ENCODE data around the gene PGBD2.
"Not testable (repeated sequence)": the region's sequence is repeated elsewhere in the genome, so short reads cannot be mapped to it uniquely, and the experiment has no call there.

PGBD2 gene

DNA sequence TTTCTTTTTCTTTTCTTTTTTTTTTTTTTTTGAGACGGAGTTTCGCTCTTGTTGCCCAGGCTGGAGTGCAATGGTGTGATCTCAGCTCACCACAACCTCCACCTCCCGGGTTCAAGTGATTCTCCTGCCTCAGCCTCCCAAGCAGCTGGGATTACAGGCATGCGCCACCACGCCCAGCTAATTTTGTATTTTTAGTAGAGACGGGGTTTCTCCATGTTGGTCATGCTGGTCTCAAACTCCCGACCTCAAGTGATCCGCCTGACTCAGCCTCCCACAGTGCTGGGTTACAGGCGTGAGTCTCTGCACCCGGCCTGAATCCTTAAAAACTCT, 16.2 kb upstream of the PGBD2 start:
- DNase-seq = not testable (repeated sequence)

DNA sequence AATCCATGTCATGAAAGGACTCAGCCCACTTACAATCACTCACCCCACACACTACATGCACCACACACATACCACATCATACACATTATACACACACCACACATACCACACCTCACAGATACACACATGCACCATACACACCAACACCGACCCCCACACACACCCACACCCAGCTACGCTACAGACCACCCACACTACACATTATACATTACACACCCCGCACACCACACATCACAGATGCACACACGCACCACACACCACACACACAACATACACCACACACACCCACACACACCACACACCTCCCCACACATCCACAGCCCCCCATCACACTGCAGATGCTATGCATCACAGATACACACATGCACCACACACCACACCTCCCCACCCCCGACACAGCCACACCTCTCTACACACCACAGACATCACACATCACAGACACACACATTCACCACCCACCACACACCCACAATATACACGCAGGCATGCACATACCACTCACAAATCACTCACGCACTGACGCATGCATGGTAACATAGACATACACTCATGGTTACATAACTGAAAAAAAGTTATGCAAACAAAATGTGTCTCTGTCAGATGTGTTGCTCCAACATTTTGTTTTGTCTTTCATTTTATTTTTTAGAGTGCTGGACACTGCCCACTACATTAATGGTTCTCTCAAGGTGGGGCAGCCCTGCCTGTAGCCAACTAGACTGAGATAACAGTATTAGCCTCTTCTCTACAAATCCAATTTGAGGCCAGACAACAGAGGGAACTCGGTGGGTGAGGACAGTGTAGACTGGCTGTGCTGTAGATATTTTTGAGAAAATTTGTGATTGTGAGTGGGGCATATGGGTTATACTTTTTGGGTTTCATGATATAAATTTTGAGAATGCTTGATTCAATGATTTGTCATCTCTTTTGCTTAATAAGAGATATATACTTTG, 15.2 kb upstream of the PGBD2 start:
- DNase-seq = no peak

DNA sequence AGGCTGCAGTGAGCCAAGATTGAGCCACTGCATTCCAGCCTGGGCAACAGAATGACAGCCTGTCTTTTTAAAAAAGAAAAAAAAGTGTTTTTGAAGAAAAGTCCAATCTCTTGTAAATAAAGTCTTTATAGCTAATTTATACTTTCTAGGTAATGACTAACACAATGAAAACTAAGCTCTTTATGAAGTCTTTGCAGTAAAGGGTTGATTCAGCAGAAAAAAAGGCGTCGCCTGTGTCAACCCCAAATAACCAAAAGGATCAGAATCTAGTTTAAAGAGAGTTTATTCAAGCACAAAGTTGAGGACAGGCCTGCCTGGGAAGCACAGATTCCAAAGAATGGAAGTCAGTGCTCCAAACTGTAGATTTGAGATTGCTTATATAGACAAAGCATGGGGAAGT, 14.3 kb upstream of the PGBD2 start:
- no peak for DNase-seq

DNA sequence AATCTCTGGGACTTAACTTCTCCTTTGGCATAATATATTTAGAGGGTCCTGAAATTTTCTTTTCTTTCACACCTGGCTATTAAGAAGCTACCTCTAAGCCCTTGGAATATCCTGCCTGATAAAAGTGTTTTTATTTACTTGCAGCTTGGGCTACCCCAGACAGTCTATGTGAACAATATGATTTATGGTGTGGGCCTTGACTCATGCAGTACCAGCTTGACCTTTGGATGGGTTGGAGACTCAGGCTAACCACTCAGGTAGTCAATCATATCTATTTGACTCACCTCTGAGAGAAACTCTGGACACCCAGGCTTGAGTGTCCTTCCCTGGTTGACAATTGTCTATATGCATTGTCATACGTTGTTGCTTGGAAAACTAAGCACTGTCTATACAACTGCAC, 13.4 kb upstream of the PGBD2 start:
- DNase-seq = no peak

DNA sequence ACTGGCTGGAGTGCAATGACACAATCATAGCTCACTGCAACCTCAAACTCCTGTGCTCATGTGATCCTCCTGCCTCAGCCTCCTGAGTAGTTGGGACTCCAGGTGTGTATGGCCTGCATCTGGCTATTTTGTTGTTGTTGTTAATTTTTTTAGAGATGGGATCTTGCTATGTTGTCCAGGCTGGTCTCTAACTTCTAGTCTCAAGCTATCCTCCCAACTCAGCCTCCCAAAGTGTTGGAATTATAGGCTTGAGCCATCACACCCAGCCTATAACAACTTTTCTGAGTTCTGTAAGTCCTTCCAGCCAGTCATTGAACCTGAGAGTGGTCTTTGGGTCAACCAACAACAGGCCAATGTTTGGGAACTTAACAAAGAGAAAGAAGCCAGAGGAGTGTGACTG, 11.2 kb upstream of the PGBD2 start:
- no peak for DNase-seq

DNA sequence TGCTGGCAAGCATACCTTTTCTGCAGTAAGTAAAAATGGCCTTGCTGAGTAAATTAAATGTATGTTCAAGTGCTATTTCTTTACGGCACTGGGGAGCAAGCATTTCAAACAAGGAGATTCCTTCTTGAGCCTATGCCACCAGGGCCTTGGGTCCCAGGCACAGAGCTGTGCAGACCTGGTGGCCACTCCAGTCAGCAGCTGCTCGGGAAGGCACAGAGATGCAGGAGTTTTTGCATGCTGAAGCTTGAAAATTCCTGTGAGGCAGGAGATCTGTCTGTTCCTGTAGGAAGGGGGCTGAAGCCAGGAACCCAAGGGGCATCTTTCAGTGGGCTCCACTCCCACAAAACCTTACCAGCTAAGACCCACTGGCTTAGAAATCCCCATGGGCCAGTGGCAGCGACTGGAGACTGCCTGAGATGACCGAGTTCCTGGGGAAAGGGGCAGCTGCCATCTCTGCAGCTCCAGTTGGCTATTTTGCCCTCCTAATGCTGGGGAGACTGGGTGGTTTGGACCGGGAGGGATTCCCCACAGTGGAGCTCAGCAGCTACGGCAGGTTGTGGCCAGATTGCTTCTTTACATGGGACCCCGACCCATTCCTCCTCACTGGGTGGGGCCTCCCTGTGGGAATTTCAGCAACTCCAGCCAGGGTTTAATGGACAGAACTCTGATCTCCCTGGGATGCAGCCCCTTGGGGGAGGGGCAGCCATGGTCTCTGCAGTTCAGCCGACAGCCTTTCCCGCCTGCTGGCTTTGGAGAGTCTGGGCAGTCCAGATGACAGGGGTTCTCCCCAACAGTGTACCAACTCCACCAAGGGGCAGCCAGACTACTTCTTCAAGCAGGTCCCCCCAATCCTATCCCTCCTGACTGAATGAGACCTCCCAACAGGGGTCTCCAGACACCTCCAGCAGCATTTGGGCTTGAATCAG, 8.4 kb upstream of the PGBD2 start:
- no peak for DNase-seq

DNA sequence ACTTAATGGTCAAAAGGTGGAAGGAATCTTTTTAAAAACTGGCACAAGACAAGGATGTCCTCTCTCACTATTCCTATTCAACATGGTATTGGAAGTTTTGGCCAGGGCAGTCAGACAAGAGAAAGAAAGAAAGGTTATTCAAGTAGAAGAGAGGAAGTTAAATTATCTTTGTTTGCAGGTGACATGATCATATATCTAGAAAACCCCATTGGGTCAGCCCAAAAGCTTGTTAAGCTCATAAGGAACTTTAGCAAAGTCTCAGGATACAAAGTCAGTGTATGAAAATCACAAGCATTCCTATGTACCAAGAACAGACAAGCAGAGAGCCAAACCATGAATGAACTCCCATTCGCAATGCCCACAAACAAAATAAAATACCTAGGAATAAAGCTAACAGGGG, 5.4 kb upstream of the PGBD2 start:
- DNase-seq = no peak

DNA sequence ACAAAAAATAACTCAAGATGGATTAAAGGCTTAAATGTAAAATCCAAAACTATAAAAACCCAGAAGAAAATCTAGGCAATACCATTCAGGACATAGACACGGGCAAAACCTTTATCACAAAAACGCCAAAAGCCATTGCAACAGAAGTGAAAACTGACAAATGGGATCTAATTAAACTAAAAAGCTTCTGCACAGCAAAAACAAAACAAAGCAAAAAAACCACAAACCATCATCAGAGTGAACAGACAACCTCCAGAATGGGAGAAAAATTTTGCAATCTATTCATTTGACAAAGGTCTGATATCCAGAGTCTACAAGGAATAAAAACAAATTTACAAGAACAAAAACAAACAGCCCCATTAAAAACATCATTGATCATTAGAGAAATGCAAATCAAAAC, 4.5 kb upstream of the PGBD2 start:
- no peak for DNase-seq

DNA sequence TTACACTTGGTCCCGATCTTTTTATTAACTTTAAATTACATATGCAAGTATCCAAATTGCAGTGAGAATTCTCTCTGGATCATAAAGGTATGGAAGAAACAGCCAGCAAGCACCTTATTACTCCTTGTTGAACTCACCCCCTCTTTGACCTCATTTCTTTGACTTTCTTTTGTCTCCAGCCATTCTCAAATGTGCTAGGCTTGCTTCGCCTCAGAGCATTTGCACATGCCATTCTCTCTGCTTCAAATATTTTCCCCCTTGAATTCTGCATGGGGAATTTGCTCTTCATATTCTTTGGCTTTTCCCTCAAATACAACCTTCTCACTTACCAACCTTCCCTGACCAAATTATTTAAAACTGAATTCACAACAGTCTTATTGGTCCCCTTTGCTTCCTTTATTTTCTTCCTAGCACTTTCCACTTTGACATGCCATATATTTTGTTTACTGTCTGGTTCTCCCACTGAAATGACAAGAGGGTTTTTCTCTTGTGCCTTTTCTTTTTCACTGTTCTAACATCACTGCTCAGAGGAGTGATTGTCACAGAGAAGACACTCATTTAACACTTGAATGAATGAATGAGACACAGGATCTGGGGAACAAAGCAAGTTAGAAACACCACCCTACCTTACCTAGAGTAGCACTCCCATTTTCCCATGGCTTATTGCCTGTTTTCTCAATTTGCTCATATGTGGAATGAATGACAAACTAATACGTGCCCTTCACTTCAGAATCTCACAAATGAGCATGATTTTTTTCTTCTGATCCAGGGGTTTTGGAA, 1.4 kb upstream of the PGBD2 start:
- no peak for DNase-seq

DNA sequence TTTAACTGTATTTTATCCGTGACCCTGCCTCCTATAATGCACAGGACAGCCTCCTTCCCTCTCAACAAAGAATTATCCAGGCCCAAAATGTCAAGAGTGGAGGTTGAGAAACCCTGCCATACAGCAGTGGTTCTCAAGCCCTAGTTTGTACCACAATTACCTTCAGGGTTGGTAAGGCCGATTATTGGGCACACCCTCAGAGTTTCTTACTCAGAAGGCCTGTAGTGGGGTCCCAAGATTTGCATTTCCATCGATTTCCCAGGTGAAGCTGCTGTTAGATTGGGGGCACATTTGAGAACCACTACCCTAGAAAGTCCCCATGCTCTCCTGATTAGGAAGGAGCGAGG, 400 bp upstream of the PGBD2 start:
- DNase-seq = peak; percentile 3

DNA sequence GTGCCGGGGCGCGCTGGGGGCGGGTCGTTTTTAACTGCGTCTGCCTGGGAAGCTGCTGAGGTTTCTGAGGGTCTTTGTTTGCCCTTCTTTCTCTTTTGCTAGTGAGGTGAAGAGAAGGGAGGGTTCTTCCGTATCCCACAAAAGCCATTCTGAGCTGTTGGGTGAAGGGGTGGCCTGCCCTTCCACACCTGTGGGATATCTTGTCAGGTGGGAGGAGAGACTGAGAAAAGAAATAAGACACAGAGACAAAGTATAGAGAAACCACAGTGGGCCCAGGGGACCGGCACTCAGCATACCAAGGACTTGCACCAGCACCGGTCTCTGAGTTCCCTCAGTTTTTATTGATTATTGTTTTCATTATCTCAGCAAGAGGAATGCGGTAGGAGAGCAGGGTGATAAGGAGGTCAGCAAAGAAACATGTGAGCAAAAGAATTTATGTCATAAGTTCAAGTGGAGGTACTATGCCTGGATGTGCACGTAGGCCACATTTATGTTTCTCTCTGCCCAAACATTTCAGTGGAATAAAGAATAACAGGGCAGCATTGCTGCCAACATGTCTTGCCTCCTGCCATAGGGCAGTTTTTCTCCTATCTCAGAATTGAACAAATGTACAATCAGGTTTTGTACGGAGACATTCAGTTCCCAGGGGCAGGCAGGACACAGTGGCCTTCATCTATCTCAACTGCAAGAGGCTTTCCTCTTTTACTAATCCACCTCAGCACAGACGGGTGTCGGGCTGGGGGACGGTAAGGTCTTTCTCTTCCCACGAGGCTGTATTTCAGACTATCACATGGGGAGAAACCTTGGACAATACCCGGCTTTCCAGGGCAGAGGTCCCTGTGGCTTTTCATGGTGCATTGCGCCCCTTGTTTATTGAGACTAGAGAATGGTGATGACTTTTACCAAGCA, 972 bp downstream of the PGBD2 start:
- DNase-seq = no peak

DNA sequence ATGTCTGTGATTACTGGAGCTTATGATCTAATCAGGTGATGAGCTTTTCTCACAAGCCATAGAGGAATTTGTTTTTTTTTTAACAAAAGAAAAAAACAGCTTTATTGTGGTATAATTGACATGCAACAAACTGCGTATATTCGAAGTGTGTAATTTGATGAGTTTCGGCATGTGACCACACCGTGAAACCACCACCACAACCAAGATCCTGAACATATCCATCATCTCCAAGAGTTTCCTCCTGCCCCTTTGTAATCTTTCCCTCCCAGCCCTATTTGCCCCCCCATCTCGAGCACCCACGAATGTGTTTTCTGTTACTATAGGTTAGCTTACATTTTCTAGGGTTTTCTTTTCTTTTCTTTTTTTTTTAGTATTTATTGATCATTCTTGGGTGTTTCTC, 4.7 kb downstream of the PGBD2 start:
- DNase-seq = no peak

DNA sequence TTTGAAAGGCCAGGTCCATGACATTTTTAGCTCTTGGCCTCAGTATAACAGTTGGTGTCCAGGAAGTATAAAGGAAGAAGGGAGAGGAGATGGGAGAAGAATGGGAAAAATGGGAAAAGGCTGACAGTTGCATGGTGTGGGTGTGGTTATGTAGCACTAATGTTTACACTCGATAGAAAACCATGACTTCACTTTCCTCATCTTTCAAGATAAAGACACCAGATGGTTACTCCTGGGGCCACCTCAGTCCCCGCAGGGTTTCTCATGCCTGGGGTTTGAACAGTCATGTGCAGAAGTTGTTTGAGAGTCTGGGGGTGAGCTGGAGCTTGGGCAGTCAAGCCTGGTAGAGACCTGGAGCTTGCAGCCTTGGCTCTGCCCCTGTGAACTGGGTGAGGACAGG, 7.9 kb downstream of the PGBD2 start:
- DNase-seq = no peak

DNA sequence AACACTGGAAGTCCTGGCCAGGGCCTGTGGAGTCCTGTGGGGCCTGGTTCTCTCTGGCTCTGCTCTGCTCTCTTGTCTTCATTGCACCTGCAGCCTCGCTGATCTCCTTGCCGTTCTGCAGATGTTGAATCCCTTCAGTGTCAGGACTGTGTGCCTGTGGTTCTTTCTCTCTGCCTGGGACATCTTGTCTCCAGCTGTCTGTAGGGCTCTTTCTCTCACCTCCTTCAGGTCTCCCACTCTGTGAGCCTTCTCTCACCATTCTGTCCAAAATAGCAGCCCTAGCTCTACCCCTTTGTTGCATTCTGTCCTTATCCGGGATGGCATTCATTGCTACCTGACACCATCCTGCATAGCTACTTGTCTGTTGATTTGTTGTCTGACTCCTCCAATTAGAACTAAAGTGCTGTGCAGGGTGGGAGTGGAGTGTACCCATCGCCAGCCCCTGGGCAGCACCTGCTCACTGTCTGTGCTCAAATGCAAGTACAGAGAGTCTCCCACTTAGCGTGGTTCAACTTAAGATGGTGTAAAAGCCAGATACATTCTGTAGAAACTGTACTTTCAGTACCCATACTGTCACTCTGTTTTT, 8.9 kb downstream of the PGBD2 start:
- no peak for DNase-seq

DNA sequence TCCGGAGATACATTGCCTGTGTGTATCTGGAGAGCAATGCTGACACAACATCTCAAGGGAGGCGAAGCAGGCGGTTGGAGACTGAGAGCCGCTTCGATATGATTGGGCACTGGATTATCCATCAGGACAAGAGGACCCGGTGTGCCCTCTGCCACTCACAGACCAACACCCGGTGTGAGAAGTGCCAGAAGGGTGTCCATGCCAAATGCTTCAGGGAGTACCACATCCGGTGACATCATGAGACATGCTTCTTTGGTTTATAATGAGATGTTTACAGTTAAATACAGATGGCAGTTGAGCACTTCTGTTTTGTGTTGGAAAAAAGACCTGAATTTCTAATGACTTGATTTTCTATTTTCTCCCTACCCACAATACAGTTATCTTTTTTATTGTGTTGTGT, 12.1 kb downstream of the PGBD2 start:
- no peak for DNase-seq

DNA sequence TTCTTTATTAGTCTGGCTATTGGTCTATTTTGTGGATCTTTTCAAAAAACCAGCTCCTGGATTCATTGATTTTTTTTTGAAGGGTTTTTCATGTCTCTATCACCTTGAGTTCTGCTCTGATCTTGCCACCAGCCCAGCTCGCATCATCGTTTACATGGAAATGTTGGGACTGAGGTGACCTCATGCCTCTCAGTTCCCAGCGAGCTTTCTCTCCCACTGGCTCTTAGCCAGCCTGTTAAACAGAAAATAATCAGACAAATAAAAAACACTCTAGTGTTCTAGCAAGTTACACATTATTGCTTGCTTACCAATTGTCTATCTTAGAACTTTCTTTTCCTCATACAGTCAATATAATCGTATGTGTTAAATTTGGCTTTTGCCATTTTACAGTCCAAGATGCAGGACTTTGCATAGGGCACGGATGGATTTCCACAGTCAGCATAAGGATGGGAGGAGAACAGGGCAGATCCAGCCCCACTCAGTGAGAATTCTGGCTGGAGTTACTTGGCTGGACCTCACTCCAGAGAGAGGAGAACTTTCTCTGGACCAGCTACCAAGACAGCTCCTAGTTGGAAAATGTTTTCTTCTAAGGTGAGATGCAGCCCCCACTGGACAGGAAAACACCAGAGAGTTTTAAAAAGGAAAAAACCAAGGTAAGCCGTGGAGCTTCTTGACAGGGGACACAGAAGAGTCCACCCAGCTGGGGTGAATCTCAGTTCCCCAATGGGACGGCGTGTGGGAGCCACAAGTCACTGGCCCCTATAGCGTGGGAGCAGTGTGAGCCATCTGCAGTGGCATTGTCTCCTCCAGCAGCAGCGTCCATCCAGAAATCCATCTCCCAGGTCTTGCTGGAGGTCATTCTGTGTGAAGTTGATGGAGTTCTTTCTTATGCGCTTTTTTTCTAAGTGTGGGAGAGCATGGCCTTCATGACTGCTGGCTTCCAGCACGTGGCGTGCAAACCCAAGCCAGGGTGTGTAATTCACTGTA, 17.6 kb downstream of the PGBD2 start:
- no peak for DNase-seq

DNA sequence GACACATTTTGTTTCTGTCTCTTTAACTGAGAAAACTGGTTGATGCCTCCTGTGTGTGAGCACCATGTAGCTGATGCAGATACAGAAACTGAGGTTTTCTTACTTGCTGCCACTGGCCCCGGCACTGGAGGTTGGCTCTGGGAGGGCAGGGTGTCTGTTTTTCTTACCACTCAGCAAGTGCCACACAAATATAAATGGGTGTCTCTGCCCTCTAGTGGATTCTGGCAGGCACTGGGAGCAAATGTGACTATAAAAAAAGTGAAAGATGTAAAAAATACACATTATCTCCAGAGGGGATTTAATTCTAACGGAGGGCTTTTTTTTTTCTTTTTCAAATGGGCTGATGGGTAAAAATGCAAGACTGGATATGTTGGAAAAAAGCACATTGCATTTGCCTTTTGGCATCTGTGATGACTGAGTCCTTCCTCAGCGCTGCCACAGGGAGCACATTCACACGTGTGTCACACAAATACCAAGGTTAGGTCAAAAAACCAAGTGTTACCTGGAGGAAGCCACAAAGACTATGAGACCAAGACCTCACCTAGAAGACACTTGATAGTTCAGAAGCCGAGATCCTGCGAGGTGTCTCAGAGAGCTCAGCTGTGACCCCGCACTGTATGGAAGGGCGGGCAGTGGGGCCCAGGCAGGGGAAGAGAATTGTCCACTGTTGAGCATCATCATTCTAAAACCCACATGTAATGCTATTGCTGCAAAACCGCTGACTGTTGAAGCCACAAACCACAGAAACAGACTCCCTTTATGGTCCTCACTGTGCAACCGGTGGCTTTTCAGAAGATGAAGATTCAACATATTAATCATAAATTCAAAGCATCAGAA, 18.9 kb downstream of the PGBD2 start:
- DNase-seq = peak; percentile 56

DNA sequence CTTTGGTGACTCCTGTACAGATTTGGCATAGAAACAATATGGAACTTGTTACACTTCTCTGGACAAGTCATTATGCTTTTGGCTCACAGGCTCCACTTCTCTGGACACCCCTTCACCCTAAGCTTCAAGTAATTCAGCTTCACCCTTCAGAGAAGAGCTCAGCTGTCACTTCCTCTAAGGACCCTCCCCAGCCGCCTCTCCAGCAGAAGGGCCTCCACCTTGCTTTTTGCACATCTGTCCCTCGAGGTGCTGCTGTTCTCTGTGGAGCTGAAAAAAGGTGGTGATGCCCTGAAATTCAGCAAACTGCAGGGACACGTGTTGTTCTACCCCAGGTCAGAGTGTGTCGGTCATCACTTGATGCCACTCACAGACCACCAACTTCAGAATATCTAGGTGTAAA, 19.8 kb downstream of the PGBD2 start:
- DNase-seq = not testable (repeated sequence)

DNA sequence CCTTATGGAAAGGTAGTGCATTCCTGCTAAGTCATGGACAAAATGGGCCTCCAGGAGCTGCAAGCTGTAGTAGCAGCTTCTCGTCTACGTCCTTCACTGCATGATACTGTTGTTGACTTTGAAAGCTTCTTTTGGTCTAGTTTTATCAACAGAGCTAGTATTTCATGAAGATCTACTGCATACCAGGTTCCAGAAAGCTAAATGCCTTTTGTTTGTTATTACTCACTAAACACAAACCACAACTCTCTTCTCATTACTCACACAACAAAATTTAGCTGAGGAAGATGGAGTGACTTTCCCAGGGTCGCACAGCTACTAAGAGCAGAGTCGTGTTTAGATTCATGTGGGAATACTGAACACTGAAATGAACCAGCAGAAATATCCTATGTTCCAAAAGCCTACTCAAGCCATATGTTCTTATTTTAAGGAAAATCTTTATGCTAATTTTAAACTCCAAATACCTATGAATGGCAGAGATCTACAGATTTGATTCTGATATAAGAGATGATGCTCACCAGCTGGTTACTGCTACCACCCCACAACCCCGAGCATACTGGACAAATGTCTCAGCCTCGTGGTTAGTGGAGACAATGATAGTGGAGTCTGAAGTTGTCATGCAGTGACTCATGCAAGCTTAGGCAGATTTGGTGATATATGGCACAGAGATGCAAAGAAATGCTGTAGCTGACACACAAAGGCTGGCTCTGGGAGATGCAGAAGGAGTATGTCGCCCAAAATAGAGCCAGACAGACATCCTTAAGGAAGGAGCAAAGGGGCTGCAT, 20.6 kb downstream of the PGBD2 start:
- DNase-seq = no peak

All from suppressor macrophage treated with lipopolysaccharide for 4 hours (primary cell).